ENCODE data around the gene ABHD16A. TPM values are rescaled to one million over a fixed set of nuclear protein-coding genes. Genes with fewer than 3 reads are reported as not detected.

The ABHD16A gene
- total RNA-seq, 4 donors from 2014 or later: 44.1 to 92.6 (median 63.1) TPM

GRCh38 chr6:31729979-31730630 is 27.0 kb upstream of the ABHD16A start:
- Histone ChIP-seq H3K4me3 (peak overlapping the region; percentile 66 to 86 (median 71)), H3K27me3 (no peaks in the 10 kb centered on the region), H3K36me3 (peaks cover 0 to 54% (median 0%) of the 10 kb centered on the region in 3 donors), H3K27ac (peak overlapping the region; percentile 89 to 96 (median 94)), H3K4me1 (peaks cover 3 to 61% (median 19%) of the 10 kb centered on the region in 4 donors), H3K9me3 (no peaks in the 10 kb centered on the region)
- DNase-seq: peak; percentile 88 to 94 (median 88)
- no peak for TF ChIP-seq CTCF (IDR thresholded peaks at IDR 0.05)

- Histone ChIP-seq H3K27ac (peak overlapping the region; percentile 89 to 96 (median 94)), H3K27me3 (no peaks in the 10 kb centered on the region), H3K4me1 (peaks cover 3 to 58% (median 18%) of the 10 kb centered on the region in 4 donors), H3K36me3 (peaks cover 0 to 54% (median 0%) of the 10 kb centered on the region in 3 donors), H3K4me3 (peak overlapping the region; percentile 66 to 86 (median 71)), H3K9me3 (no peaks in the 10 kb centered on the region)
- peak in 3 of 6 experiments; percentile 59 to 84 (median 72) for TF ChIP-seq CTCF (IDR thresholded peaks at IDR 0.05)
- TF ChIP-seq POLR2A (IDR thresholded peaks at IDR 0.05): peak; percentile 30 to 74
- DNase-seq: peak; percentile 87 to 96 (median 95)
Observed at GRCh38 chr6:31729515-31729978, 26.4 kb upstream of the ABHD16A start.

GRCh38 chr6:31728767-31729514 is 25.8 kb upstream of the ABHD16A start, which contains the start of gene DDAH2:
DDAH2 (minus strand) TSS chr6:31729299; CDS start chr6:31729161, 138 bp downstream.
- TF ChIP-seq POLR2A (IDR thresholded peaks at IDR 0.05) (no peak), CTCF (IDR thresholded peaks at IDR 0.05) (peak in 3 of 6 experiments; percentile 74 to 76 (median 75))
- no peaks in the 10 kb centered on the region for H3K9me3 ChIP-seq
- peak within 1 kb of the TSS; percentile 89 to 96 (median 94) for H3K27ac ChIP-seq
- peaks cover 0 to 51% (median 0%) of the 10 kb centered on the region in 3 donors for H3K36me3 ChIP-seq
- no peak for DNase-seq
- H3K4me1 ChIP-seq: peaks cover 0 to 52% (median 13%) of the 10 kb centered on the region in 4 donors
- peak within 1 kb of the TSS; percentile 66 to 86 (median 71) for H3K4me3 ChIP-seq
- H3K27me3 ChIP-seq: no peaks in the 10 kb centered on the region

GRCh38 chr6:31727717-31728671 is 24.9 kb upstream of the ABHD16A start:
- H3K9me3 ChIP-seq: no peaks in the 10 kb centered on the region
- no peaks in the 10 kb centered on the region for H3K27me3 ChIP-seq
- H3K4me1 ChIP-seq: peaks cover 0 to 43% (median 13%) of the 10 kb centered on the region in 4 donors
- TF ChIP-seq CTCF (IDR thresholded peaks at IDR 0.05) (no peak), POLR2A (IDR thresholded peaks at IDR 0.05) (no peak)
- H3K27ac ChIP-seq: peak overlapping the region; percentile 24 to 95 (median 91)
- H3K36me3 ChIP-seq: peaks cover 0 to 41% (median 0%) of the 10 kb centered on the region in 3 donors
- DNase-seq: no peak
- peak overlapping the region in 3 of 4 donors; percentile 66 to 86 (median 68) for H3K4me3 ChIP-seq

Measured in Peyer's patch (tissue), 4 donors.